ENCODE results near the gene EFEMP2. TPM values are rescaled to one million over a fixed set of nuclear protein-coding genes. Genes with fewer than 3 reads are reported as not detected.

Gene EFEMP2
- total RNA-seq, 1 donor from 2014 or later, result 310 TPM

GRCh38 chr11:65883786-65884715 is 11.5 kb upstream of the EFEMP2 start:
- no peak overlapping the region for H3K4me3 Mint-ChIP-seq (ENCODE audit: unreplicated experiment)
- peaks cover 20% of the 10 kb centered on the region for H3K36me3 Mint-ChIP-seq (ENCODE audit: low read depth)
- peaks cover 32% of the 10 kb centered on the region for H3K4me1 Mint-ChIP-seq (ENCODE audit: low read depth)
- TF ChIP-seq CTCF (IDR thresholded peaks at IDR 0.05), result no peak
- H3K27ac Mint-ChIP-seq (ENCODE audit: unreplicated experiment), result peak overlapping the region; percentile 54
- H3K9me3 Mint-ChIP-seq (ENCODE audit: low read depth), result no peaks in the 10 kb centered on the region
- H3K27me3 Mint-ChIP-seq (ENCODE audit: low read depth), result no peaks in the 10 kb centered on the region
- no peak for DNase-seq (ENCODE audit: low spot score)

GRCh38 chr11:65883058-65883761 is 10.6 kb upstream of the EFEMP2 start:
- no peak for TF ChIP-seq CTCF (IDR thresholded peaks at IDR 0.05)
- no peak overlapping the region for H3K27ac Mint-ChIP-seq (ENCODE audit: unreplicated experiment)
- H3K9me3 Mint-ChIP-seq (ENCODE audit: low read depth), result no peaks in the 10 kb centered on the region
- H3K27me3 Mint-ChIP-seq (ENCODE audit: low read depth), result no peaks in the 10 kb centered on the region
- peak; percentile 68 for DNase-seq (ENCODE audit: low spot score)
- no peak overlapping the region for H3K4me3 Mint-ChIP-seq (ENCODE audit: unreplicated experiment)
- H3K36me3 Mint-ChIP-seq (ENCODE audit: low read depth), result peaks cover 19% of the 10 kb centered on the region
- H3K4me1 Mint-ChIP-seq (ENCODE audit: low read depth), result peaks cover 26% of the 10 kb centered on the region

- Mint-ChIP-seq H3K4me1 (ENCODE audit: low read depth) (peaks cover 20% of the 10 kb centered on the region), H3K36me3 (ENCODE audit: low read depth) (peaks cover 18% of the 10 kb centered on the region), H3K27ac (ENCODE audit: unreplicated experiment) (no peak overlapping the region), H3K4me3 (ENCODE audit: unreplicated experiment) (no peak overlapping the region), H3K27me3 (ENCODE audit: low read depth) (no peaks in the 10 kb centered on the region), H3K9me3 (ENCODE audit: low read depth) (no peaks in the 10 kb centered on the region)
- TF ChIP-seq CTCF (IDR thresholded peaks at IDR 0.05), result no peak
- peak; percentile 81 for DNase-seq (ENCODE audit: low spot score)
Measured at GRCh38 chr11:65882120-65883057, 9.8 kb upstream of the EFEMP2 start.

- no peak overlapping the region for H3K27ac Mint-ChIP-seq (ENCODE audit: unreplicated experiment)
- no peaks in the 10 kb centered on the region for H3K9me3 Mint-ChIP-seq (ENCODE audit: low read depth)
- H3K4me3 Mint-ChIP-seq (ENCODE audit: unreplicated experiment), result no peak overlapping the region
- H3K36me3 Mint-ChIP-seq (ENCODE audit: low read depth), result peaks cover 14% of the 10 kb centered on the region
- no peak for TF ChIP-seq CTCF (IDR thresholded peaks at IDR 0.05)
- peaks cover 9% of the 10 kb centered on the region for H3K4me1 Mint-ChIP-seq (ENCODE audit: low read depth)
- no peaks in the 10 kb centered on the region for H3K27me3 Mint-ChIP-seq (ENCODE audit: low read depth)
- DNase-seq (ENCODE audit: low spot score), result peak; percentile 78
Measured at GRCh38 chr11:65880844-65881421, 8.3 kb upstream of the EFEMP2 start.
